B cell (primary cell): ENCODE data around the gene CDK12.

ENCODE experiments used
- EZH2 ChIP-seq: IDR thresholded peaks from 2 replicates; pipeline ENCODE4 v1.6.1; 2012; ENCODE audit warnings: borderline replicate concordance, low read depth, mild to moderate bottlenecking, moderate library complexity, low read length; ENCODE audit not compliant: insufficient read depth, poor library complexity, severe bottlenecking
- TF ChIP-seq, protein P1 (sequence below): fragments of 200-600 bp; IDR thresholded peaks from one replicate; pipeline ENCODE4 v1.8.0; 2022; ENCODE audit warnings: antibody characterized with exemption, mild to moderate bottlenecking

DNA sequence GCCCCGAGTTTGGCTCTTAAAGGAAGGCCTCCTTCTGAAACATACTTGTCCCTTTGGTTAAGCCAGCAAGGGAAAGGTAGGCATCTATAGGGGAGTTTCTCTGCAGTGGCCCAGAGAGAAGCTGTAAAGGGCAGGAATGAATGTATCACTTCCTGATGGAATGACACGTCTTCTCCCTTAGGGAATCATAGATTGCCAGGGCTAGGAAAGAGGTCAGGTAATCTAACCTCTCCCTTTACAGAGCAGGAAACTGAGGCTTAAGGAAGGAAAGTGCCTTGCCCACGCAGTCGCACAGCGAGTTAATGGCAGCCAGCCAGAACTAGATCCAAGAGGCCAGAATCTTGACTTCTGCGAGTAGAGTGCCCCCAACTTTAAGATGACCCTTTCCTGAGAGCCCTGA is 80.4 kb downstream of the CDK12 start:
- TF ChIP-seq, protein P1, sequence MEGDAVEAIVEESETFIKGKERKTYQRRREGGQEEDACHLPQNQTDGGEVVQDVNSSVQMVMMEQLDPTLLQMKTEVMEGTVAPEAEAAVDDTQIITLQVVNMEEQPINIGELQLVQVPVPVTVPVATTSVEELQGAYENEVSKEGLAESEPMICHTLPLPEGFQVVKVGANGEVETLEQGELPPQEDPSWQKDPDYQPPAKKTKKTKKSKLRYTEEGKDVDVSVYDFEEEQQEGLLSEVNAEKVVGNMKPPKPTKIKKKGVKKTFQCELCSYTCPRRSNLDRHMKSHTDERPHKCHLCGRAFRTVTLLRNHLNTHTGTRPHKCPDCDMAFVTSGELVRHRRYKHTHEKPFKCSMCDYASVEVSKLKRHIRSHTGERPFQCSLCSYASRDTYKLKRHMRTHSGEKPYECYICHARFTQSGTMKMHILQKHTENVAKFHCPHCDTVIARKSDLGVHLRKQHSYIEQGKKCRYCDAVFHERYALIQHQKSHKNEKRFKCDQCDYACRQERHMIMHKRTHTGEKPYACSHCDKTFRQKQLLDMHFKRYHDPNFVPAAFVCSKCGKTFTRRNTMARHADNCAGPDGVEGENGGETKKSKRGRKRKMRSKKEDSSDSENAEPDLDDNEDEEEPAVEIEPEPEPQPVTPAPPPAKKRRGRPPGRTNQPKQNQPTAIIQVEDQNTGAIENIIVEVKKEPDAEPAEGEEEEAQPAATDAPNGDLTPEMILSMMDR: no peak
- TF ChIP-seq EZH2: no peak
